HG03066 (cell line): Measurements from ENCODE around the gene PDCD6IP.
A peak's percentile ranks its signal among the peaks of the same experiment; 100 is the strongest.
"Not testable (repeated sequence)": the region's sequence is repeated elsewhere in the genome, so short reads cannot be mapped to it uniquely, and the experiment has no call there.

ENCODE experiments used
- ATAC-seq: cut with Tn5 transposase; IDR thresholded peaks from one replicate; pipeline ENCODE4 v1.9.1; 2021; ENCODE audit warnings: low read depth; ENCODE audit not compliant: unreplicated experiment

PDCD6IP gene

GRCh38 chr3:33791477-33792166 lies 6.8 kb upstream of the PDCD6IP start:
- ATAC-seq: no peak

- no peak for ATAC-seq
Measured at GRCh38 chr3:33792167-33792892, 6.1 kb upstream of the PDCD6IP start.

GRCh38 chr3:33795131-33795530 lies 3.3 kb upstream of the PDCD6IP start:
- no peak for ATAC-seq

GRCh38 chr3:33795856-33796536 lies 2.4 kb upstream of the PDCD6IP start:
- ATAC-seq: no peak

GRCh38 chr3:33798113-33798417 lies 365 bp upstream of the PDCD6IP start:
- ATAC-seq: peak; percentile 55

GRCh38 chr3:33799202-33799551 lies 747 bp downstream of the PDCD6IP start:
- no peak for ATAC-seq

GRCh38 chr3:33803252-33803651 lies 4.8 kb downstream of the PDCD6IP start:
- no peak for ATAC-seq

- no peak for ATAC-seq
Measured at GRCh38 chr3:33803894-33804526, 5.6 kb downstream of the PDCD6IP start.

- no peak for ATAC-seq
Measured at GRCh38 chr3:33807191-33807590, 8.8 kb downstream of the PDCD6IP start.

GRCh38 chr3:33808559-33808958 lies 10.1 kb downstream of the PDCD6IP start:
- ATAC-seq: no peak

- no peak for ATAC-seq
Measured at GRCh38 chr3:33810545-33810944, 12.1 kb downstream of the PDCD6IP start.

GRCh38 chr3:33821989-33822388 lies 23.6 kb downstream of the PDCD6IP start:
- no peak for ATAC-seq

- no peak for ATAC-seq
Measured at GRCh38 chr3:33823821-33824220, 25.4 kb downstream of the PDCD6IP start.

GRCh38 chr3:33825111-33825510 lies 26.7 kb downstream of the PDCD6IP start:
- no peak for ATAC-seq

- no peak for ATAC-seq
Measured at GRCh38 chr3:33826206-33826605, 27.8 kb downstream of the PDCD6IP start.

- no peak for ATAC-seq
Measured at GRCh38 chr3:33826688-33827087, 28.3 kb downstream of the PDCD6IP start.

GRCh38 chr3:33829720-33830119 lies 31.3 kb downstream of the PDCD6IP start:
- ATAC-seq: no peak

GRCh38 chr3:33831053-33831452 lies 32.6 kb downstream of the PDCD6IP start:
- ATAC-seq: no peak

- ATAC-seq: no peak
Measured at GRCh38 chr3:33833408-33834095, 35.1 kb downstream of the PDCD6IP start.

GRCh38 chr3:33834096-33834453 lies 35.6 kb downstream of the PDCD6IP start:
- no peak for ATAC-seq

GRCh38 chr3:33837182-33837581 lies 38.8 kb downstream of the PDCD6IP start:
- ATAC-seq: not testable (repeated sequence)
